HG03064 (cell line): ENCODE results near the gene SHFL.

Experiments used
- ATAC-seq: cut with Tn5 transposase; IDR thresholded peaks from one replicate; pipeline ENCODE4 v1.9.1; 2021; ENCODE audit warnings: low read depth; ENCODE audit not compliant: unreplicated experiment

SHFL gene

DNA sequence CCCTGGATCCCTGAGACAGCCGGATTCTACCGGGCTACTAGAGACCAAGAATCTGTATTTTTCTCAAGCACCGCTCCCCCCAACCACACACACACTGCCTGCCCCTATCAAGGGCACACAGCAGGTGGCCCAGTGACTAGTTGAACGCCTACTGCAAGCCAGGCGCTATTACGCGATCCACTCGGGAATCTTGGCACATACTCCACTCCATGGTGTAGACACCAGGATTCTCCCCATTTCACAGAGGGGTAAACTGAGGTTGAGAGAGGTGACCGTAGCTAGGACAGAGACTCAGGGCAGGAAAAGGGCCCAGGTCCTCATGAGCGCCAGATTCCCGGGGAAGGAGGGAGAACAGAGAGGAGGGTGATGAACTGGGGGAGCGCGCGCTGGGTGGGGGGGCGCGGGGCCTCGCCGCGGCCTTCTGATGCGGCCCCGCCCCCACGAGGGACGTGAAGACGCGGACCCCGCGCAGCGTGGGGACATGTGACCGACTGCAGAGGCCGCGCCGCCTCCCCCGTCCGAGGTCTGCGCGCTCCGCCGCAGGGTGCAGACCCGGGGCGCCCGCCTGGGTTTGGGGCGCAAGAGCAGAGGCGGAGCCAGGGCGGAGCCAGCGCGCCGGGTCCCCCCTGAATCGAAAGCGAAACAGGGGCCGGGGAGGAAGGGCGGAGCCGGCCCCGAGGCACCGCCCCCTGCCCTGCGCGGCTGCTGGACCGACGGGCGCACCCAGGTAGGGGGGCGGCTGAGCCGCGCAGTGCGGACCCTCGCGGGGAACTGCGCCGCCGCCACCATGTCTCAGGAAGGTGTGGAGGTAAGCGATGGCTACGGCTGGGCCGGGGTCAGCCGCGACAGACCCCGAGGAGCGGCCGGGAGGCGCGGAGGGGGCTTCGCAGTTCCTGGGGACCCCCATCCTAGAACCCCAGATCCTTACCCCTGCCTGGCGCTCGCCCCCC, at the start of gene SHFL:
SHFL (plus strand) TSS at position 677 of the 950 bp plus-strand sequence; CDS start at position 788, 111 bp downstream.
- no peak for ATAC-seq

DNA sequence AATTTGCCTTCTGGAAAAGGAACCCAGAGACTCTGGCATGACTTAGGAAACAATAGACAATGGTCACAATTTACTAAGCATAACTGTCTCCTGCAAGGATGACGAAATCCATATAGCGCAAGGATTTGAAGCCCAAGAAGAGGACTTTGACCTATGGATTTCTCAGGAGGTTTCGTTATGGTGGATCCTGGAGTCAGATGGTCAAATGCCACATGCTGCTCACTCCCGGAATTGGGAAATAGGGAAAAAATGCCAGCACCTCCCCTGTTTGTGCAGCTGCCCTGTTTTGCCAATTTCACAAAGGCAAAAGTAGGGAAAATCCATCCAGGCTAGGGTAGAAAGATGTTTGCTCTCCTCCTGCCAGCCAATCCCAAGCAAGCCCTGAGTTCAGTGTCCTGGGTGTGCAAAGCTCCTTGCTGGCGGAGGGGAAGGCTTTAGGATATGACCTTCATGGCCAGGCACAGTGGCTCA, 49.5 kb upstream of the SHFL start:
- no peak for ATAC-seq

DNA sequence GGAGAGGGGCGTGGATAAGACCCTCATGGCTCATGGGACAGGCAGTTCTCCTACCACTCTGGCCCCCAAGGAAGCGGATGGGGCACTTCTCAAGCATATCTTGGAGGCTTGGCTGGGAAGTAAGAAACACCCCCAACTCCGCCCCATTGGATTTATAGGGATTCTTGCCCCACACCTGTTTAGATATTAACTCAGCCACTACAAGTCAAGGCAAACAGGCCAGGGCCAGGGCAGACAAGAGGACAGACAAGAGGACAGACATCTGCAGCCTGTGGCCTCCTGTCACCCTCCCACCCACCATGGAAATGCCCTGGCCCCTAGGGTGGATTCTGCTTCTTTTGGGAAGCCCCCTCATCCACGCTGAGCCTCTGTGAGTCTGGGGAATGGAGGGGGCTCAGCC, 48.8 kb upstream of the SHFL start:
- ATAC-seq = no peak

DNA sequence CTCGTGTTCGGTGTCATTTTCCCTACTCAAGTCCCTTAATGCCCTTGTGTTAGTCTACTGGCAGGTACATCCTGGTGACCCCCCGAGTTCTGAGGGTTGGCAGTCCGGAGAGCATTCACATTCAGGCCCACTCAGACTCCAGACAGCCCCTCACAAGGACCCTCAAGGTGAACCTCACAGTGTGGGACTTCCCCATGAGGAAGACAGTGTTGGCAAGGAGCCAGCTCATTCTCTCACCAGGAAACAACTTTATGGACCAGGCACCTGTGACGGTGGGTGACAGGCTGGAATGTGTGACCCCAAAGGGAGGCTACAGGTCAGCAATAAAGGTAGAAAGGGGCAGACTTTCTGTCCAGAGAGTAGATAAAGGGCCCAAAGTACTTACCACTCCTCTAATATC, 48.3 kb upstream of the SHFL start:
- no peak for ATAC-seq

DNA sequence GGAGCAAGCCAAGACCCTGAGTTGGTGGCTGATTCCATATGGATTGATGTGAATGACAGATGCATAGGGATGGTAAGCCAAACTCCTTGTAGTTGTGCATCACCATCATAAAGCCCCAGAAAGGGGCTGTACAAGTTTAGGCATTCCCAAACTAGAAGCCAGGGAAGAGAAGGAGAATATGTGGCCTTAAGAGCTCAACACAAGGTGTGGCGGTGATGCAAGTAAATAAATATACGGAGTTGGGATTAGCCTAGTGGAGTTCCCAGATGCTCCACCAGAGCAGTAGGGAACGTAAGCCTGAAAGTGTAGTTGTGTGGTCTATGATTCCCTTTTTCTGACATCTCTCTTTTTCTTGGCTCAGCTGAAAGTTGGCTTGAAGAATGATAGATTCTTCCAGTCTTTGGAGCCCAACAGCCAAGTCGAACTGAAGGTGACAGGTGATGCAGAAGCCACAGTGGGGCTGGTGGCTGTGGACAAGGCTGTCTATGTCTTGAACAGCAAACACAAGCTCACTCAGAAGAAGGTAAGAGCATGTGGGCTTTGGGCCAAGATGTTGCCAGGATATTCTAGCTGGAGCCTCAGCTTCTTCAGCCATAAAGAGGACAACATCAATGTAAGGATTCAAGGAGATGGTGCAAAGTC, 42.7 kb upstream of the SHFL start:
- ATAC-seq = no peak

DNA sequence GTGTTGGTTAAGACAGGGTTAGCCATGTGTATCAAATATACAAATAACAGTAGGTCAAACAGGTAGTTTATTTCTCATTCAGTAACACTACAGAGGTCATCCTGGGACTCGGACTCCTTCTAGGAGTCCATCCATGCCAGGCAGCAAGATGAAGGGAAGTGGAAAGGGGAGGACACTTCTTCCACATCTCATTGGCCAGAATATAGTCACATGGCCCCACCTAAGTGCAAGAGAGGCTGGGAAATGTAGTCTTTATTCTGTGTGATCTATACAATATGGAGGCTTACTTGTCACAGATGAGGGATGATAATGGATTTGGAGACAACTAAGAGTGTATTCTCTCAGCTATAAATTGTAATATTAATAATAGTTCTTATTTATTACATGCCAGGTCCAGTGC, 41.7 kb upstream of the SHFL start:
- ATAC-seq = no peak

DNA sequence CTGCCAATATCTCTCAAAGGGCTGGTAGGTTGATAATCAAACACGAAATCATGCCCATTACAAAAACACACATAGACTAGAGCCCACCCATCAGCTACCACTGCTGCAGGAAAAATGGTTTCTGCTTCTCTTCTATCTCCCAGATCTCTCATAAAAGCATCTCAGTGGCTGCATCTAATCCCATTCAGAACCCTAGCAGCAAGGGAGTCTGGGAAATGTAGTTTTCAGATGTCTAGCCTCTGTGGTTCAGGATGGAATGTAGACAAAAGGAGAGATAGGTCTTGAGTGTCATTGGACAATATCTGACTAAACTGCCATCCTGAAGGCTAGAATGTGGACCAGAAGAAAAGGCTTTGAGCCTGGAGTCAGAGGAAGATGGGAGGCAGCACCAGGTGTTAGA, 40.7 kb upstream of the SHFL start:
- ATAC-seq = no peak

DNA sequence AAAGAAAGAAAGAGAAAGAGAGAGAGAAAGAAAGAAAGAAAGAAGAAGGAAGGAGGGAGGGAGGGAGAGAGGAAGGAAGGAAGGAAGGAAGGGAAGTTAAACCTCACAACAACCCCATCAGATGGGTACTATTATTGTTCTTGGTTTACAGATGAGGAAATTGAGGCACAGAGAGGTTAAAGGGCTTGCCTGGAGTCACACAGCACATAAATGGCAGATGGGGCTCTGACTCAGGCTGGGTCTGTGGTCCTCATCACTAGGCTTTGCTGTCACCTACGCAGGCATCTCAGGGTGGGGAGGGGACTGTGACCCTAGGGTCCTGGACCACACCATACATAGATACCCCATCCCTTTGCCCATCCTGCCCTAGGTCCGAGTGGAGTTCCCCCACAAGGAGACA, 36.5 kb upstream of the SHFL start:
- ATAC-seq = no peak

DNA sequence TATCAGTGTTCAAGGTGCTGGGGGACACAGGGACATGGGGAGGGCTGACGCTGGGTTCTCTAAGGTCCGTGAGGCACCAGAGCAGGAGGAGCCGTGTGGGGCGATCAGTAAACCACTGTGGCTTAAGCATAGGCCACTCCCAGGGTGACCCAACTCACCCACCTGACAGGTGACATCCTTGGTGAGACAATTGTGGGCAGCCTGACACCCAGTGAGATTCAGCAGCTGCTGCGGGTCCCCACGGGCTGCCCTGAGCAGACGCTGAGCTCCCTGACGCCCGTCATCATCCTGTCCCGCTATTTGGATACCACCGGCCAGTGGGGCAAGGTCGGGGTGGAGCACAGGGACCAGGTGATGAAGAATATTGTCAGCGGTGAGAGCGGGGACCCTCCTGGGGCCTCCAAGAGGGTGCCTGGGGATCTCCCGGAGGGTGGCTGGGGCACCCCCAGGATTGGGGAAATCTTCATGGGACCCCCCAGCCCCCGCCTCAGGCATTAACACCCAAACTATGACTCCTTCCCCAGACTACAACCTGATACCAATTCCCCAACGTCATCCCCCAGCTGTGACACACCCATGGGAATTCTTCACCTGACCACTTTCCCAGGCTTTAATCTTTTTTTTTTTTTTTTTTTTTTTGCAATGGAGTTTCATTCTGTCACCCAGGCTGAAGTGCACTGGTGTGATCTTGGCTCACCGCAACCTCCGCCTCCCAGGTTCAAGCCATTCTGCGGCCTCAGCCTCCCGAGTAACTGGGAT, 33.3 kb upstream of the SHFL start:
- no peak for ATAC-seq

DNA sequence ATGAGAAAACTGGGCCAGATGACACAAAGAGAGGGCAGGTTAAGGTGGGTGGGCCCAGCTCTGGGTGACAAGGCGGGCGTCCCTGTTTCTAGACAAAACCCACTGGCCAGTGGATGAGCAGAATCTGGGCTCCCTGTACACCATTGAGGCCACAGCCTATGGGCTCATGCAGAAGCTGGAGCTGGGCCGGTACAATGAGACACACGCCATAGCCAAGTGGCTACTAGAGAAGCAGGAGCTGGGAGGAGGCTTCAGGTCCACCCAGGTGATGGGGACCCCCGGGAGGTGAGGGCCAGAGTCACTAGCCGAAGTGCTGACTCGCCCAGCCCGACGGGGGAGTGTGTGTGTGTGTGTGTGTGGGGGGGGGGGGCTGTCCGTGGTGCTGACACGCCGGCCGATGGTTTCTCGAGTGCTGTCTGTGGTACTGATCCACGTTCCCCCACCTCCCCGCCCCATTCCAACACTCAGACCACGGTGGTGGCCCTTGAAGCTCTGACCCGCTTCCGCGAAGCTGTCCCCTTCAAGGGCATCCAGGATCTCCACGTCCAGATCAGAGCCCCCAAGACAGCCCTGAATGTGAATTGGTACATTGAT, 24.3 kb upstream of the SHFL start:
- ATAC-seq = no peak

DNA sequence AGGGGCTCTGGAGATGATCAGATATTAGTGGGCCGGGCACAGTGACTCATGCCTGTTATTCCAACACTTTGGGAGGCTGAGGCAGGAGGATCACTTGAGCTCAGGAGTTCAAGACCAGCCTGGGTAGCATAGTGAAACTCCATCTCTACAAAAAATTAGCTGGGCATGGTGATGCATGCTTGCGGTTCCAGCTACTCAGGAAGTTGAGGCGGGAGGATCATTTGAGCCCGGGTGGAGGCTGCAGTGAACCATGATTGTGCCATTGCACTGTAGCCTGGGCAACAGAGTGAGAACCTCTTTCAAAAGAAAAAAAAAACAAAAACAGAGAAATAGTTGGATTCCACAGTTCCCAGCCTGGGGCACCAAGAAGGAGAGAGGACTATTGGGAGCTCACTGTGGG, 17.9 kb upstream of the SHFL start:
- ATAC-seq = no peak

DNA sequence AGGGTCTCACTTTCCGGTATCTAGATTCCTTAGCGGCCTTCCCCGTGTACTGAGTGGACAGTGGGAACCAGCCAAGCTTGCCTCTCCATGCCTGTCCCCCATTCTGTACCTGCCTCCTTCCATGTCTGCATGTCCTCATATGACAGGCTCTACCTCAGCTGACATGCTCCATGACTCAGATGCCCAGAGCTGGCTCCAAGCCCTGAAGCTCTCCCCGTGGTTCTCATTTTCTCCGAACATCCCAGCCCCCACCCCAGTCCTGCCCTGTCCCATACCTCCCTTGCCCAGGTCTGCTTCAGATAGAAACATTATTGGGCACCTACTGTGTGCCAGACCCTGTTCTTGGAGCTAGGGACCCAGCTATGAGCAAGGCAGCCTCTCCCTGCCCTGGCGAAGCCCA, 17.1 kb upstream of the SHFL start:
- ATAC-seq = no peak

DNA sequence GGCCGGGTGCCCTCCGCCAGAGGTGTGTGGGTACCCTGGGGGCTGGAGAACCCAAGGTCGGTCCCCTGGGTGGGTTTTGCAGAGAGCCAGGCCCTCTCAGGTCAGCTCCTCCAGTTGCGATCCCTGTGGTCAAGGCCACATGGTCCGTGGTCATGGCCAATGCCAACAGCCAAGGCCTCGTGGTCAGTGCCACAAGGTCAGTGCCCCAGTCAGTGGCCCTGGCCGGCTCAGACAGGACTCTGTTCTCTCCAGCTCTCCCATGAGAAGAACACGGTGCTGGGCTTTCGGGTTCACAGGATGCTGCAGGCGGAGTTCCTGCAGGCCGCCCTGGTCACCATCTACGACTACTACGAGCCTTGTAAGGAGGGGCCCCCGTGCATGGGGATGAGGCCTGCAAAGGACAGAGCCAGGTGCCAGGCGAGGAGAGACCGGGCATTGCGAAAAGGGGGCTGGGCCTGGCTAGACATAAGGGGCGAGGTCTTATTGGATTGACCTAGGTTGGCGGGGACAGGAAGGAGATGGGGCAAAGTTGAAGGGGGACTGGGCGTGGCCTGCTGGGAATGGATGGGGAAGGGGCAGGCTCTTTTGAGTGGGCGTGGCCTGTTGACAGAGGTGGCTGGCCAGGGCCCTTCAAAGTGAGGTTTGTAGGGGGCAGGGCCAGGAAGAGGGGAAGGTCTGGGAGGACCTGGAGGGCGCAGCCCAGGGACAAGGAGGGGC, 15.2 kb upstream of the SHFL start:
- ATAC-seq = no peak

DNA sequence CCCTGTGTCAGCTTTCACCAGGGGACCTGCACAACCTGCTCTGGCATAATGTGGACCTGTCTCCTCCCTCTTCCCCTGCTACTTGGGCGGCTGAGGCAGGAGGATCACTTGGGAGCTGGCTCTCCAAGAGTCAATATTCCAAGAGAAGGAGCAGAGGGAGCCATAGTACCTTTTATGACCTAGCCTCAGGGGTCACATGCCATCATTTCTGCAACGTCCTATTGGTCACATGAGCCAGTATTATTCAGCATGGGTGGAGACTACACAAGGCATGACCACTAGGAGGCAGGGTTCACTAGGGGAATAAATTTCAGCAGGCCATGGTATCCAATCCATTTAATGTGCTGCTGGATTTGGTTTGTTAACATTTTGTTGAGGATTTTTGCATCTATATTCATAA, 12.0 kb upstream of the SHFL start:
- no peak for ATAC-seq

DNA sequence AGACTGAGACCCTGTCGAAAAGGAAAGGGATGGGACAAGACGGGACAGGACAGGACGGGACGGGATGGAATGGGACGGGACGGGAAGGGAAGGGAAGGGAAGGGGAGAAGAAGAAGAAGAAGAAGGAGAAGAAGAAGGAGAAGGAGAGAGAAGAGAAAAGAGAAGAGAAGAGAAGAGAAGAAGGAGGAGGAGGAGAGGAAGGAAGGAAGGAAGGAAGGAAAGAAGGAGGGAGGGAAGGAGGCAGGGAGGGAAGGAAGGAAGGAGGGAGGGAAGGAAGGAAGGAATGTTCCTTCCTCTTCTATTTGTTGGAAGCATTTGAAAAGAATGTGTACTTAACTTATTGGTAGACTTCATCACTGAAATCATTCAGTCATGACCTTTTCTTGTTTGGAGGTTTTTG, 9.6 kb upstream of the SHFL start:
- ATAC-seq = no peak

DNA sequence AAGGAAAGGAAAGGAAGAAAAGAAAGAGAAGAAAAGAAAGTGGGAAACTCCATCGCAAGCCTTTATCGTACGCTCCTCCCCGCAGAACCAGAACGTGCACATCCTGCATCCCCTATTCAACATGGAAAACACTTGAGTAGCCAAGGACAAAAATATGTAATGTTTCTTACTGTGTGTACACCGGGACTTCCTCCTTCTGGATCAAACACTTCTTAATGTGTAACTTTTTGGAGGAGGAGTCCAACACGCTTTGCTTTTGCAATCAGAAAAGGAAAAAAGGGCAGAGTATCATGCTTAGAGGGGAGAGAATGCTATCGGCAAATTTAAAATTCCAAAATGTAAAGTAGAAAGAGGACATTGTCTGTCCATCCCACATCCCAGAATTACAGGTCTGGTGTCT, 7.8 kb upstream of the SHFL start:
- ATAC-seq = no peak

DNA sequence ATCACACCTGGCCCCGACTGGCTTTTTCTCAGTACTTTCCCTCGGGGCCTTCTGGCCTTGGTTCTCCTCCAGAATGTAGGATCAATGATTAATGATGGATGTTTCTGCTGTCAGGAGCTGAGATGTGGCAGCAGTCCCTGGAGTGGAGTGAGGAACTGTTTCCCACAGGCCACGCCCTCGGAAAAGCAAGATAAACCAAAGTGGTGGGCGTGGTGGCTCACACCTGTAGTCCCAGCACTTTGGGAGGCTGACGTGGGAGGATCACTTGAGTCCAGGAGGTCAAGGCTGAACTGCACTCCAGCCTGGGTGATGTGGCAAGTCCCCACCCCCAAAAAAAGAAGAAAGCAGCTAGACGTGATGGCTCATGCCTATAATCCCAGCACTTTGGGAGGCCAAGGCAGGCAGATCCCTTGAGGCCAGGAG, 7.1 kb upstream of the SHFL start:
- no peak for ATAC-seq

DNA sequence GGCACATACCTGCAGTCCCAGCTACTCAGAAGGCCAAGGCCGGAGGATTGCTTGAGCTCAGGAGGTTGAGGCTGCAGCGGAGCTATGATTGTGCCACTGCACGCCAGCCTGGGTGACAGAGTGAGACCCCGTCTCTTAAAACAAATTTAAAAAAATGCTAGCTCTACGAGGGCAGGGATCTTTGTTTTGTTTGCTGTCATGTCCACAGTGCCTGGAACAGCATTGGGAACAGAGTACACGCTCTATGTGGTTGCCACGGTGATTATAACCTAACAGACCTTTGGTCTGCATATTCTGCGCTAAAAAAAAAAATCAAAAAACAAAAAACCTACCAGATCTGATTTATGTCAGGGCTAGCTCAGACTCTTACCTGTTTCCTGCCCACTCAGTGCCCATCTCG, 2.2 kb upstream of the SHFL start:
- no peak for ATAC-seq

DNA sequence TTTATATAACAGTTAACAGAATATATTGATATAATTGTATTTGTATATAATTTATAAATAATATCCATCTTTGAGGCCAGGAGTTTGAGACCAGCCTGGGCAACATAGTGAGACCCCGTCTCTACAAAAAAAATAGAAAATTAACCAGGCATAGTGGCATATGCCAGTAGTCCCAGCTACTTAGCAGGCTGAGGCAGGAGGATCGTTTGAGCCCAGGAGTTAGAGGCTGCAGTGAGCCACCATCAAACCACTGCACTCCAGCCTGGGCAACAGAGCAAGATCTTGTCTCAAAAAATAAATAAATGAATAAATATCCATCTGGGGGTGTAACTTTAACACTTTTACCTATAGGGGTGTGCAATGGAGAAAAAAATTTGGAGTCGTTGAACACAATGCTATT, 1.3 kb upstream of the SHFL start:
- ATAC-seq = no peak

DNA sequence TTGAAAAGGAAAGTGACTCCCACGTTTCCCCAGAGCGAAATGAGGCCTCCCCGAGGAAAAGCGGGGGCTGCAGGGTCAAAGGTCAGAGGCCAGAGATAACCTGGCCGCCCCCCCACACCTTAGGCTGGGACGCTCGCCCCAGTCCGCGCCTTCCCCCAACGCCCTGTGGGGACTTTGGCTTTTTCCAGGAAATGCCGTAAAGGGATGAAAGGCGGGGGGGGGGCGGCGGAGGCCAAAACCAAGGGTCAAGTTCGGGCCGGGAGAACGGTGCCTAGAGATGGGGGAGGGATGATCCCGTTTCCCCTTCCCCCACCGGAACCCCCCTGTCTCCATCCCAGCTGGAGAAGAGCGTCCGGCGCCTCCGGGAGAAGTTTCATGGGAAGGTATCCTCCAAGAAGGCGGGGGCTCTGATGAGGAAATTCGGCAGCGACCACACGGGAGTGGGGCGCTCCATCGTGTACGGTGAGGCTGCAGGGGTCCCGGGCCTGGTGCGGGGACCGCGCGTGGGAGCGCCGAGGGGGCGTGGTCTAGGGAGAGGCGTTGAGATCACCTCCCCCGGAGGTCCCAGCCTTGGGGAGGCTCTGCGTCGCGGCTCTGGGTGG, 575 bp downstream of the SHFL start:
- ATAC-seq = no peak
